ENCODE measurements around the gene TMPRSS5.

Gene TMPRSS5

DNA sequence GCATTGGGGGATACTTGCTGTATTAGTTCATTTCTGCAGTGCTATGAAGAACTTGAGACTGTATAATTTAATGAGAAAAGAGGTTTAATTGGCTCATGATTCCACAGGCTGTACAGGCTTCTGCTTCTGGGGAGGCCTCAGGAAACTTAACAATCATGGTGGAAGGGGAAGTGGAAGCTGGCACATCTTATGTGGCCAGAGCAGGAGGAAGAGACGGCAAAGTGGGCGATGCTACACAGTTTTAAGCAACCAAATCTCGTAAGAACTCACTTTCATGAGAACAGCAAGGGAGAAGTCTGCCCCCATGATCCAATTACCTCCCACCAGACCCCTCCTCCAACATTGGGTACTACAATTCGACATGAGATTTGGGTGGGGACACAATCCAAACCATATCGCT, 55.1 kb downstream of the TMPRSS5 start:
- H3K4me3 ChIP-seq (ENCODE audit: low read depth, low read length), result no peak overlapping the region
- TF ChIP-seq CTCF (IDR thresholded peaks at IDR 0.05; ENCODE audit: insufficient read depth, low read length, missing control alignments), result no peak
- CTCF ChIA-PET, result no interaction called here
- no peak for DNase-seq (ENCODE audit: low read depth, low spot score)
- POLR2A ChIA-PET, result no interaction called here

DNA sequence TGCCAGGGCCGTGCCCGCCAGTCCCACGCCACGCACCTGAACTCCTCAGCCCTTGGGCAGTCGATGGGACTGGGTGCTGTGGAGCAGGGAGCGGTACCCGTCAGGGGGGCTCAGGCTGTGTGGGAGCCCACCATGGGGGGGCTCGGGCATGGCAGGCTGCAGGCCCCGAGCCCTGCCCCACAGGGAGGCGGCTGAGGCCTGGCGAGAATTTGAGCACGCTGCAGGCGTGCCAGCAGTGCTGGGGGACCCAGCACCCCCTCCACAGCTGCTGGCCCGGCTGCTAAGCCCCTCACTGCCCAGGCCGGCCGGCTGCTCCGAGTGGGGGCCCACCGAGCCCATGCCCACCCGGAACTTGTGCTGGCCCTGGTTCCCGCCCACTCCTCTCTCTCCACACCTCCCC, 56.8 kb downstream of the TMPRSS5 start:
- POLR2A ChIA-PET, result no interaction called here
- H3K4me3 ChIP-seq (ENCODE audit: low read depth, low read length), result no peak overlapping the region
- DNase-seq (ENCODE audit: low read depth, low spot score), result no peak
- CTCF ChIA-PET, result no interaction called here
- no peak for TF ChIP-seq CTCF (IDR thresholded peaks at IDR 0.05; ENCODE audit: insufficient read depth, low read length, missing control alignments)

- H3K4me3 ChIP-seq (ENCODE audit: low read depth, low read length), result no peak overlapping the region
- ChIA-PET POLR2A (no interaction called here), CTCF (no interaction called here)
- TF ChIP-seq CTCF (IDR thresholded peaks at IDR 0.05; ENCODE audit: insufficient read depth, low read length, missing control alignments), result no peak
- DNase-seq (ENCODE audit: low read depth, low spot score), result no peak
Observed at GRCh38 chr11:113647856-113648255, 58.3 kb downstream of the TMPRSS5 start.

GRCh38 chr11:113647108-113647507, 59.0 kb downstream of the TMPRSS5 start:
- no peak for TF ChIP-seq CTCF (IDR thresholded peaks at IDR 0.05; ENCODE audit: insufficient read depth, low read length, missing control alignments)
- ChIA-PET POLR2A (no interaction called here), CTCF (no interaction called here)
- no peak for DNase-seq (ENCODE audit: low read depth, low spot score)
- no peak overlapping the region for H3K4me3 ChIP-seq (ENCODE audit: low read depth, low read length)

GRCh38 chr11:113645593-113646349, 60.3 kb downstream of the TMPRSS5 start:
- ChIA-PET CTCF (no interaction called here), POLR2A (no interaction called here)
- no peak for DNase-seq (ENCODE audit: low read depth, low spot score)
- H3K4me3 ChIP-seq (ENCODE audit: low read depth, low read length), result no peak overlapping the region
- no peak for TF ChIP-seq CTCF (IDR thresholded peaks at IDR 0.05; ENCODE audit: insufficient read depth, low read length, missing control alignments)

DNA sequence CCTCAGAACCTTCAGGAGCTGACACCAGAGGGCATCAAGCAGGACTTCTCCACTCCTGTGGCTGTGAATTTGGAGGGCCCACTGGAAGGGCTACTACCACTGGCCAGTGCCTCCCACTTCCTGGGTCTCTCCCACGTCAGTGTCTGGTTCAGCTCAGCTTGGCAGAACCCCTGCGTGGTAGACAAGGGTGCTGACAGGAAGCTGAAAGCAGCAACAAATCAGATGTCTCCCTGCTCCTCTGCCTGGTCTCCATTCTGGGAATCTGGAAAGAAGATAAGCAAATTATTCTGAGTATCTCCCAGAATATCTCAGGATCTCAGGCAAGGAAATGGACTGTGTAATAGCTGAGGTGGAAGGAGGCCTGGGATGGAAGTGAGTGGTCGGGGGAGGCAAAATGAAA, 61.5 kb downstream of the TMPRSS5 start:
- ChIA-PET POLR2A (no interaction called here), CTCF (interaction anchor here (1.0 kb wide), 1 partner anchor 86 kb away, joined by 3 read pairs; no protein-coding TSS in a partner anchor)
- no peak overlapping the region for H3K4me3 ChIP-seq (ENCODE audit: low read depth, low read length)
- no peak for DNase-seq (ENCODE audit: low read depth, low spot score)
- no peak for TF ChIP-seq CTCF (IDR thresholded peaks at IDR 0.05; ENCODE audit: insufficient read depth, low read length, missing control alignments)

Measured in AG04449 (cell line).